ENCODE data around the gene TFB2M.
A peak's percentile ranks its signal among the peaks of the same experiment; 100 is the strongest.

TFB2M gene

DNA sequence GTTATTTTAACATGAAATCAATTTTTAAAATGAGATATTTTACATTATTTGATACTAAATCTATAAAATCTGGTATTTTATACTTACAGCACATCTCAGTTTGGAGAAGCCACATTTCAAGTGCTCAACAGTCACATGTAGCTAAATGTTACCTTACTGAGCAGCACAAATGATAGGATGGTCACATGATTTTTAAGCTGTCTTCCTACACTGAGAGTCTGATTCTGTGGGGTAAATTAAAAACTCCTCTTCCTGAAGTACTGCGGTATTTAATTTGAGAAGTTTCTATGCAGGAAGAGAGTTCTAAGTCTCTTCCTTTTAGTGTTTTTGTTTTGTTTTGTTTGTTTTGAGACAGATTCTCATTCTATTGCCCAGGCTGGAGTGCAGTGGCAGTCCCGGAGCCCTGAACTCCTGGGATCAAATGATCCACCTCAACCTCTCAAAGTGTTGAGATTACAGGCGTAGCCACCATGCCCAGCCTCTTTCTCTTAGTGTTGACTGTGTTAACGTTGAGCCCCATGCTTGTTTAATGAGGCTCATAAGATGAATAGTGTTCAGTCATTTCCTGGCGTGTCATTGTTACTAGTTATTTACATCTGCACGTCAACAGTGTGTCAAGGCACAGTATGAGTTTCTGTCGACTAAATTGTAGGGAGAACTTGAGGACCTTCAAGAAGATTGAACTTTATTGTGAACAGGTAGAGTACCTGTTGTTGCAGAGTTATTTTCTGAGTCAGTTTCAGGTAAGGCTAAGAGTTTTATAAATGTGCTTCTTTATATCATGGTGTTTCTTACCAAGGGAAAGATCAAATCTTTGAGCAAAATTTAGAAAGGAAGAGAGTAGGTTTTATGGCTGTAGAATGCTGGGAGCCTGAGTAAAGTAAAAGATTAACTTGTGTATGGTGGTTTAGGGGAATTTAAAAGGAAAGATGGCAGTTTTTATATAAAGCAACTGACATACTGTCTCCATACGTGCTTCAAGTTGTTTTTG lies 3.5 kb upstream of the TFB2M start:
- Histone ChIP-seq H3K27me3 (ENCODE audit: insufficient read depth, low read length, poor library complexity, severe bottlenecking) (no peaks in the 10 kb centered on the region), H3K9ac (ENCODE audit: low read depth, low read length, poor library complexity, severe bottlenecking) (peak overlapping the region; percentile 40), H3K9me3 (ENCODE audit: insufficient read depth, low read depth, low read length) (no peaks in the 10 kb centered on the region), H3K4me3 (ENCODE audit: low read length, poor library complexity, severe bottlenecking) (peak overlapping the region; percentile 90), H3F3A (ENCODE audit: low read depth) (peaks cover 6% of the 10 kb centered on the region), H3K36me3 (ENCODE audit: insufficient read depth, low read length) (no peaks in the 10 kb centered on the region), H3K9me2 (replicated peaks; ENCODE audit: low read depth, low read length) (no peaks in the 10 kb centered on the region), H3K79me2 (ENCODE audit: insufficient read depth, low read length) (peaks cover 94% of the 10 kb centered on the region), H3K4me1 (ENCODE audit: insufficient read depth, low read length, poor library complexity, severe bottlenecking) (peaks cover 61% of the 10 kb centered on the region), H3K4me2 (ENCODE audit: low read depth, low read length, poor library complexity, severe bottlenecking) (peak overlapping the region; percentile 71), H4K20me1 (ENCODE audit: insufficient read depth, low read length, poor library complexity, severe bottlenecking) (peaks cover 24% of the 10 kb centered on the region), H2AFZ (ENCODE audit: low read length) (no peak overlapping the region)
- TF ChIP-seq, protein P1, sequence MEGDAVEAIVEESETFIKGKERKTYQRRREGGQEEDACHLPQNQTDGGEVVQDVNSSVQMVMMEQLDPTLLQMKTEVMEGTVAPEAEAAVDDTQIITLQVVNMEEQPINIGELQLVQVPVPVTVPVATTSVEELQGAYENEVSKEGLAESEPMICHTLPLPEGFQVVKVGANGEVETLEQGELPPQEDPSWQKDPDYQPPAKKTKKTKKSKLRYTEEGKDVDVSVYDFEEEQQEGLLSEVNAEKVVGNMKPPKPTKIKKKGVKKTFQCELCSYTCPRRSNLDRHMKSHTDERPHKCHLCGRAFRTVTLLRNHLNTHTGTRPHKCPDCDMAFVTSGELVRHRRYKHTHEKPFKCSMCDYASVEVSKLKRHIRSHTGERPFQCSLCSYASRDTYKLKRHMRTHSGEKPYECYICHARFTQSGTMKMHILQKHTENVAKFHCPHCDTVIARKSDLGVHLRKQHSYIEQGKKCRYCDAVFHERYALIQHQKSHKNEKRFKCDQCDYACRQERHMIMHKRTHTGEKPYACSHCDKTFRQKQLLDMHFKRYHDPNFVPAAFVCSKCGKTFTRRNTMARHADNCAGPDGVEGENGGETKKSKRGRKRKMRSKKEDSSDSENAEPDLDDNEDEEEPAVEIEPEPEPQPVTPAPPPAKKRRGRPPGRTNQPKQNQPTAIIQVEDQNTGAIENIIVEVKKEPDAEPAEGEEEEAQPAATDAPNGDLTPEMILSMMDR (conservative IDR thresholded peaks at IDR 0.05; ENCODE audit: low read length) = no peak
- no peak for TF ChIP-seq EZH2phosphoT487 (IDR thresholded peaks at IDR 0.05; ENCODE audit: borderline replicate concordance)

DNA sequence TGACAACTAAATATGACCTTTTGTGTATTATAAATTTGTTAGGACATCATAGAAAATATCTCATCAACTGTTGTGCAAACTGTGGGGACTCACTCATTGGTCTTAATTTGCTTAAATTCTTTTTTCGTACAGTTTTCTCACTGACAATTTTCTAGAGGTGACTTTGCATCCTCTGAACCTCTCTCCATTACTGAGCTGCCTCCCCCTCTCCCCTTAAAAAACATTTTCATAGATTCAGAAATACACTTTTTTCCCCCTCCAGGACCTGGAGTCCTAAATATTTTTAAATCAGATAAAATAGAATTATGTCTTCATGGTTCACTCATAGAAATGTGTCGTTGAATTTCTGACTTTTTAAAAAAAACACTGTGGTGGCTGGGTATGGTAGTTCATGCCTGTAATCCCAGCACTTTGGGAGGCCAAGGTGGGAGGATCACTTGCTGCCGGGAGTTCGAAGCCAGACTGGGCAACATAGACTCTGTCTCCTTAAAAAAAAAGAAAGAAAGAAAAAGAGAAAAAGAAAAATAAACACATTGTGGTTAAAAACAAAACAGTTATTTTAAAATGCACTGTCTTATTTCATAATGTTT lies 1.7 kb upstream of the TFB2M start:
- H3K9ac ChIP-seq (ENCODE audit: low read depth, low read length, poor library complexity, severe bottlenecking) = peak overlapping the region; percentile 91
- peaks cover 94% of the 10 kb centered on the region for H3K79me2 ChIP-seq (ENCODE audit: insufficient read depth, low read length)
- H3K4me3 ChIP-seq (ENCODE audit: low read length, poor library complexity, severe bottlenecking) = peak overlapping the region; percentile 90
- H3K4me2 ChIP-seq (ENCODE audit: low read depth, low read length, poor library complexity, severe bottlenecking) = peak overlapping the region; percentile 71
- H3F3A ChIP-seq (ENCODE audit: low read depth) = peaks cover 3% of the 10 kb centered on the region; the same call in 1 of the 2 replicates
- H3K27me3 ChIP-seq (ENCODE audit: insufficient read depth, low read length, poor library complexity, severe bottlenecking) = no peaks in the 10 kb centered on the region
- H3K36me3 ChIP-seq (ENCODE audit: insufficient read depth, low read length) = no peaks in the 10 kb centered on the region
- peaks cover 34% of the 10 kb centered on the region for H4K20me1 ChIP-seq (ENCODE audit: insufficient read depth, low read length, poor library complexity, severe bottlenecking)
- 0 out of 2 replicates have a peak overlapping the region, but pooled peaks have one; percentile 97 for H2AFZ ChIP-seq (ENCODE audit: low read length)
- TF ChIP-seq, protein P1 (conservative IDR thresholded peaks at IDR 0.05; ENCODE audit: low read length) = no peak
- no peak for TF ChIP-seq EZH2phosphoT487 (IDR thresholded peaks at IDR 0.05; ENCODE audit: borderline replicate concordance)
- no peaks in the 10 kb centered on the region for H3K9me2 ChIP-seq (replicated peaks; ENCODE audit: low read depth, low read length)
- H3K4me1 ChIP-seq (ENCODE audit: insufficient read depth, low read length, poor library complexity, severe bottlenecking) = peaks cover 58% of the 10 kb centered on the region
- no peaks in the 10 kb centered on the region for H3K9me3 ChIP-seq (ENCODE audit: insufficient read depth, low read depth, low read length)

DNA sequence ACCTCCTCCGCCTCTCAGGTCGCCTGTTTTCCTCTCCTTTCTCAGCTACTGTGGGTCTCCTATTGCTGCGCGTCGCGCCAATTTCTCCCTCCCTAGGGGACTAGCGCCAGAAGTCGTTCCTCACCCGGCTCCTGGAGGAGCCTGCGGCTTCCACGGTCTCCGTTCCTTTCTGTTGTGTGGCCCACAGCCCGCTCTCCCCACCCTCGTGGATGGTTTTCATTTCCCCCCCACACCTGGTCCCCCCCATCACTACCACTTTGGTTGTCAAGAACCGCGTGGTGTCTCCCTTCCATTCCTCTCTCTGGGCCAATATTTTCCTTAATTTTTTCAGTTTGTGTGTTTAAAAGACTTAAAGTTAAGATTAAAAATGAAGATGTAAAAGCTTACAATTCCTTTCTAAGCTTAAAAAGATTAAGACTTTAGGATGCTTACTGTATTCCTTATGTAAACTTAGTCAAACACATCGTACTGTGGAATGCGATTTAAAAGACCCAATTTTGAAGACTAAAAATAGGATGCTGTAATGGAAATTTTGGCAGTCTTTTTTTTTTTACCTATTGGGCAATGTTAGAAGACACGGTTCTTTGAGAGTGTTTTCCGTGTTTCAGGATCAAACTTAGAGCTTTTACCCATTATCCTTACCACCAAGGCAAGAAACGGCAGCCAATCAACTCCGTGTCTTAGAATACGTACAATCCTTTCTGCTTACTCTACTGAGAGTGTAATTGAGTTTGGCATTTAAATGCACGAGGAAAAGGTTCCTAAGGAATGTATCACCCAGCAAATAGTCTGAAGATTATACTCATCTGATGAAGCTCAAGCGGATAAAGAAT lies 968 bp upstream of the TFB2M start:
- Histone ChIP-seq H3F3A (ENCODE audit: low read depth) (peaks cover 3% of the 10 kb centered on the region; the same call in 1 of the 2 replicates), H2AFZ (ENCODE audit: low read length) (peak overlapping the region; percentile 97), H3K9me2 (replicated peaks; ENCODE audit: low read depth, low read length) (no peaks in the 10 kb centered on the region), H3K9me3 (ENCODE audit: insufficient read depth, low read depth, low read length) (no peaks in the 10 kb centered on the region), H3K4me2 (ENCODE audit: low read depth, low read length, poor library complexity, severe bottlenecking) (peak overlapping the region; percentile 71), H3K27me3 (ENCODE audit: insufficient read depth, low read length, poor library complexity, severe bottlenecking) (no peaks in the 10 kb centered on the region), H3K4me3 (ENCODE audit: low read length, poor library complexity, severe bottlenecking) (peak overlapping the region; percentile 90), H3K79me2 (ENCODE audit: insufficient read depth, low read length) (peaks cover 94% of the 10 kb centered on the region), H3K36me3 (ENCODE audit: insufficient read depth, low read length) (no peaks in the 10 kb centered on the region), H3K4me1 (ENCODE audit: insufficient read depth, low read length, poor library complexity, severe bottlenecking) (peaks cover 59% of the 10 kb centered on the region), H4K20me1 (ENCODE audit: insufficient read depth, low read length, poor library complexity, severe bottlenecking) (peaks cover 34% of the 10 kb centered on the region), H3K9ac (ENCODE audit: low read depth, low read length, poor library complexity, severe bottlenecking) (peak overlapping the region; percentile 91)
- TF ChIP-seq, protein P1 (conservative IDR thresholded peaks at IDR 0.05; ENCODE audit: low read length) = 0 out of 2 replicates have a peak, but pooled peaks have one; percentile 13
- no peak for TF ChIP-seq EZH2phosphoT487 (IDR thresholded peaks at IDR 0.05; ENCODE audit: borderline replicate concordance)
